Left lung (tissue), 10 donors: ENCODE results near the gene VSNL1. TPM values are rescaled to one million over a fixed set of nuclear protein-coding genes. Genes with fewer than 3 reads are reported as not detected.

Source experiments
- ATAC-seq: fragments of 200-7000 bp; cut with Tn5 transposase; one replicate; pipeline ENCODE4 v1.9.1; 2020; ENCODE audit warnings: moderate library complexity
- DNase-seq, 4 donors: peaks; one replicate each; pipeline ENCODE4 v3.0.0-alpha.2; 2013 to 2020
- H3K27ac ChIP-seq, 2 donors: fragments of 200-600 bp; sonication (generic) in 1 of 2; one replicate each; pipeline versions ENCODE4 v1.5.0 to v1.8.0; 2020 to 2021
- H3K27me3 ChIP-seq, 2 donors: fragments of 200-600 bp; sonication (generic) in 1 of 2; one replicate each; pipeline versions ENCODE4 v1.5.0 to v1.8.0; 2020 to 2021
- H3K36me3 ChIP-seq, 2 donors: fragments of 200-600 bp; sonication (generic) in 1 of 2; one replicate each; pipeline versions ENCODE4 v1.5.0 to v1.8.0; 2020 to 2021
- H3K4me1 ChIP-seq, 2 donors: fragments of 200-600 bp; one replicate each; pipeline ENCODE4 v1.8.0; 2021
- H3K4me3 ChIP-seq, 2 donors: fragments of 200-600 bp; sonication (generic) in 1 of 2; one replicate each; pipeline versions ENCODE4 v1.5.0 to v1.8.0; 2020 to 2021; ENCODE audit warnings: mild to moderate bottlenecking in 1 of 2
- H3K9me3 ChIP-seq, 2 donors: fragments of 200-600 bp; sonication (generic) in 1 of 2; one replicate each; pipeline versions ENCODE4 v1.5.0 to v1.8.0; 2020 to 2021
- intact Hi-C, 2 donors: fragments of 100-400 bp; cut with DNase I; formaldehyde crosslinking; loops; one replicate each; pipeline versions ENCODE4 v1.11.2 to v1.14.2; 2022
- polyA plus RNA-seq, 6 donors: library from polyadenylated mRNA; unstranded; fragments of 120-200 nt; gene quantifications; one replicate each; pipeline ENCODE4 v1.2.1, GENCODE V29; 2013; ENCODE audit not compliant: insufficient read length in 6 of 6
- total RNA-seq, 2 donors: library from RNA; stranded (reverse); fragmentation: NEBNext Ultra II Directional; extraction: Animal tissue kit (Norgen Biotek cat#: 25700); gene quantifications; one replicate each; pipeline ENCODE4 v1.2.1, GENCODE V29; 2021
- TF ChIP-seq, protein P1 (sequence below), 2 donors: fragments of 200-600 bp; sonication (generic) in 1 of 2; IDR thresholded peaks; one replicate each; pipeline versions ENCODE4 v1.5.0 to v1.8.0; 2021; ENCODE audit warnings: antibody characterized with exemption in 2 of 2
- donor health status: DM: no; HTN: yes; CAD: no.
- donor health status: DM: no; HTN: no; CAD: no.

The VSNL1 gene
- total and polyA plus RNA-seq, 8 donors, result 1.6 to 21.3 (median 16.9) TPM

DNA sequence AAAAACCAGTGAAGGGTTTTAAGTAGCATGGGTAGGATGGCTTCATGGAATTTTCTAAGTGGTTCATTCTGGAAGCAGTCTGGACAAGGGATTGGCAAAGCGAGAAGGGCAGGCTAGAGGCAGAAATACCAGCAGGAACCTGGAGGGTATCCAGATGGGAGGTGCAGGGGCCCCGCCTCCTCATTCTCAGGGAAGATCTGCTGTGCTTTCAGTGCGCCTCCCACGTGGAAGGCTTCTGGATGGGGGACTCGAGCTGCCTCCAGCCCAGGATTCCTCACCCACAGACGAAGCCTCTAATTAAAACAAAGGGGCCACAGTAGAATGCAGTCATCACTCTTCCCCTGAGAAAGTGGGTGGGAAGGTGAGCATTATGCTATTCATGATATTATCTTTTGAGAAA, 79.8 kb downstream of the VSNL1 start:
- Histone ChIP-seq H3K27me3 (no peaks in the 10 kb centered on the region), H3K27ac (no peak overlapping the region), H3K4me3 (no peak overlapping the region), H3K4me1 (no peaks in the 10 kb centered on the region), H3K36me3 (no peaks in the 10 kb centered on the region), H3K9me3 (no peaks in the 10 kb centered on the region)
- intact Hi-C loops, result no loop called here
- TF ChIP-seq, protein P1, sequence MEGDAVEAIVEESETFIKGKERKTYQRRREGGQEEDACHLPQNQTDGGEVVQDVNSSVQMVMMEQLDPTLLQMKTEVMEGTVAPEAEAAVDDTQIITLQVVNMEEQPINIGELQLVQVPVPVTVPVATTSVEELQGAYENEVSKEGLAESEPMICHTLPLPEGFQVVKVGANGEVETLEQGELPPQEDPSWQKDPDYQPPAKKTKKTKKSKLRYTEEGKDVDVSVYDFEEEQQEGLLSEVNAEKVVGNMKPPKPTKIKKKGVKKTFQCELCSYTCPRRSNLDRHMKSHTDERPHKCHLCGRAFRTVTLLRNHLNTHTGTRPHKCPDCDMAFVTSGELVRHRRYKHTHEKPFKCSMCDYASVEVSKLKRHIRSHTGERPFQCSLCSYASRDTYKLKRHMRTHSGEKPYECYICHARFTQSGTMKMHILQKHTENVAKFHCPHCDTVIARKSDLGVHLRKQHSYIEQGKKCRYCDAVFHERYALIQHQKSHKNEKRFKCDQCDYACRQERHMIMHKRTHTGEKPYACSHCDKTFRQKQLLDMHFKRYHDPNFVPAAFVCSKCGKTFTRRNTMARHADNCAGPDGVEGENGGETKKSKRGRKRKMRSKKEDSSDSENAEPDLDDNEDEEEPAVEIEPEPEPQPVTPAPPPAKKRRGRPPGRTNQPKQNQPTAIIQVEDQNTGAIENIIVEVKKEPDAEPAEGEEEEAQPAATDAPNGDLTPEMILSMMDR (IDR thresholded peaks at IDR 0.05), result no peak
- no peak for DNase-seq
- no peak for ATAC-seq

DNA sequence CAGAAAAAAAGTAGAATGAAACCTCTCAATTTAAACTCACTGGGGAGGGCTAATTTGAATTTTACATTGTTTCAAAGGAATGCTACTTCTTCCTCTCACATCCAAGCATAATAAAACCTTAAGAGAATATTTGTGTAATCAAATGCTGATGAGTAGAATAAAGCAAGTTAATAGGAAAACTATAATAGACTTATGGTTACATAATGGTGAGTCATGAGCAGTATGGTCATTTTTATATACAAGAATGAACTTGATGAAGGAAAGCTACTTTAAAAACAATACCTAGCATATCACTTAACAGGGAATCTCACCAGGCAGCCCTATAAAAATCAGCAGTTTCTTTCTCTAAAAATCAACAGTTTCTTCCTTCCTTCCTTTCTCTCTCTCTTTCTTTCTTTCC, 80.3 kb downstream of the VSNL1 start:
- TF ChIP-seq, protein P1 (IDR thresholded peaks at IDR 0.05), result no peak
- intact Hi-C loops, result no loop called here
- H3K4me1 ChIP-seq, result no peaks in the 10 kb centered on the region
- peak overlapping the region in 1 of 2 donors; percentile 15 for H3K27ac ChIP-seq
- DNase-seq, result no peak
- H3K36me3 ChIP-seq, result no peaks in the 10 kb centered on the region
- no peaks in the 10 kb centered on the region for H3K9me3 ChIP-seq
- ATAC-seq, result peak; percentile 25
- no peaks in the 10 kb centered on the region for H3K27me3 ChIP-seq
- no peak overlapping the region for H3K4me3 ChIP-seq

DNA sequence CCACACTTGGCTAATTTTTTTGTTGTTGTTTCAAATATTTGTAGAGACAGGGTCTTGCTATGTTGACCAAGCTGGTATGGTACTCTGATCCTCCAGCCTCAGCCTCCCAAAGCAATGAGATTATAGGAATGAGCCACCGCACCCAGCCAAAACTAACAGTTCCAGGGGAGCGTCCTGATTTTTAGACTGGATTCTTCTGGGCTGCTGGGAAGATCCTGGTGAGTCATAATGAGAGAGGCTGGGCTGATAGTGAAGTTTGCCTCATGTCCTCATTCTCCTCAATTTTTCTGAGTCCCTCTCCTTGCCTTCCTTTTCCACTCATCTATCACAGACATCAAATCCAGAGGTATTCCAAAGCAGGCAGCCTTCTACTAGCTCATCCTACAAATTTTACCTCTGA, 81.3 kb downstream of the VSNL1 start:
- TF ChIP-seq, protein P1 (IDR thresholded peaks at IDR 0.05), result no peak
- ATAC-seq (peak; percentile 65), DNase-seq (no peak)
- H3K27me3 ChIP-seq, result no peaks in the 10 kb centered on the region
- no peaks in the 10 kb centered on the region for H3K4me1 ChIP-seq
- no peaks in the 10 kb centered on the region for H3K9me3 ChIP-seq
- no peaks in the 10 kb centered on the region for H3K36me3 ChIP-seq
- no peak overlapping the region for H3K4me3 ChIP-seq
- H3K27ac ChIP-seq, result no peak overlapping the region
- intact Hi-C loops, result no loop called here

DNA sequence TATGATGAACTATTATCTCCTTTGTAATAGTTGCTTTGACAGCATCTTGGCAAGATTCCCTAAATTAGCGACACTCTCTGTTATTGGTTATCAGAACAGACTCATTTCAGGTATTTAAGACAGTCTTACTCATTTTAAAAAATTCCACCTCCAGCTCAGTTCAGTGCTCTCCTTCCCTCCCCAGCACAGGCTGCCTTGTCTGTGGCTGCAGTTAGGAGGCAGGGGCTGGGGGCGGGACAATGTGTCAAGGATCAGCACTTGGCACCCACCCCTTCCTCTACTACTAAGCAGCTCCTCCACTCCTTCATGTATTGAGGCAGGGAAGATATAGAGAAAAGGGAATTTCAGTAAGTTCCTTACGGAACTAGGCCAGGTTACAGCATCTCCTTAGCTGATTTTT, 85.0 kb downstream of the VSNL1 start:
- intact Hi-C loops, result no loop called here
- TF ChIP-seq, protein P1 (IDR thresholded peaks at IDR 0.05), result no peak
- ATAC-seq (no peak), DNase-seq (no peak)
- no peak overlapping the region for H3K4me3 ChIP-seq
- H3K27me3 ChIP-seq, result no peaks in the 10 kb centered on the region
- peaks cover 0 to 5% of the 10 kb centered on the region in 2 donors for H3K9me3 ChIP-seq
- no peak overlapping the region for H3K27ac ChIP-seq
- H3K4me1 ChIP-seq, result no peaks in the 10 kb centered on the region
- no peaks in the 10 kb centered on the region for H3K36me3 ChIP-seq

DNA sequence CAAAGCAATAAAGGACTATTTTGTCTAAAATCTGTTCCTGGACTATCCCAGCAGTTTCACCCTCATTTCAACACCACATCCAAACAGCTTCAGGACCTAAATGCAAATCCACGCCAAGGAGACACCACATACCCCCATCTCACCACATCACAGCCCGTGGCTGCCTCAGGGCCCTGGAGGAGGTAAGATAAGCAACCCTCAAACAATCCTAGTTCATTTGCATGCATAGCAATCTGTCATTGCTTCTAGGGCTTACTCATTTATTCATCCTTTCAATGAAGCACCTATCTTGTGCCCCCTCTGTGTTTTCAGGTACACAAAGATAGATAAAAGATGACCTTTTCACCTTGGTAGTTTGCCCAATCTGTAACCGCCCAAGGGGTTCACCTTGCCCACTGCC, 86.5 kb downstream of the VSNL1 start:
- H3K36me3 ChIP-seq, result no peaks in the 10 kb centered on the region
- H3K4me3 ChIP-seq, result no peak overlapping the region
- no peaks in the 10 kb centered on the region for H3K4me1 ChIP-seq
- intact Hi-C loops, result no loop called here
- no peak overlapping the region for H3K27ac ChIP-seq
- H3K27me3 ChIP-seq, result no peaks in the 10 kb centered on the region
- DNase-seq, result no peak
- peaks cover 0 to 6% of the 10 kb centered on the region in 2 donors for H3K9me3 ChIP-seq
- TF ChIP-seq, protein P1 (IDR thresholded peaks at IDR 0.05), result no peak
- no peak for ATAC-seq
